HepG2 (cell line): ENCODE measurements around the gene NFKBIL1. TPM values are rescaled to one million over a fixed set of nuclear protein-coding genes. Genes with fewer than 3 reads are reported as not detected.

ENCODE experiments used
- ARNT ChIP-seq: fragments of 450-650 bp; IDR thresholded peaks from 2 replicates; pipeline ENCODE4 v1.6.1; 2017
- CAMTA2 ChIP-seq: sonication (generic); formaldehyde crosslinking; IDR thresholded peaks from 2 replicates; pipeline ENCODE4 v1.4.0; 2020; ENCODE audit warnings: mild to moderate bottlenecking, missing genetic modification reagents, borderline replicate concordance
- CREM ChIP-seq, 2 experiments: sonication (generic) in 1 of 2; formaldehyde crosslinking in 1 of 2; IDR thresholded peaks; 2 replicates each; pipeline versions ENCODE4 v1.4.0 to v1.6.1; 2016 to 2020; ENCODE audit warnings: antibody characterized with exemption in 1 of 2, mild to moderate bottlenecking in 1 of 2, missing genetic modification reagents in 1 of 2
- FOXA1 ChIP-seq, 2 experiments: fragments of 450-650 bp in 1 of 2; sonication (generic) in 1 of 2; formaldehyde crosslinking in 1 of 2; IDR thresholded peaks; 2 replicates each; pipeline versions ENCODE4 v1.4.0 to v1.6.1; 2016 to 2020; ENCODE audit warnings: missing genetic modification reagents in 1 of 2
- GABPB1 ChIP-seq: IDR thresholded peaks from 2 replicates; pipeline ENCODE4 v1.6.1; 2016; ENCODE audit warnings: mild to moderate bottlenecking, missing genetic modification reagents, moderate library complexity, missing compliant biosample characterization
- GZF1 ChIP-seq: sonication (generic); formaldehyde crosslinking; IDR thresholded peaks from 2 replicates; pipeline ENCODE4 v1.5.1; 2020; ENCODE audit warnings: mild to moderate bottlenecking, missing genetic modification reagents
- IKZF1 ChIP-seq: fragments of 450-650 bp; IDR thresholded peaks from 2 replicates; pipeline ENCODE4 v1.7.1; 2016
- KDM5B ChIP-seq: sonication (generic); formaldehyde crosslinking; IDR thresholded peaks from 2 replicates; pipeline ENCODE4 v1.4.0; 2020; ENCODE audit warnings: missing genetic modification reagents, mild to moderate bottlenecking, borderline replicate concordance
- PLRG1 ChIP-seq: fragments of 450-650 bp; conservative IDR thresholded peaks from 2 replicates; pipeline ENCODE4 v1.6.1; 2016
- RFXANK ChIP-seq: IDR thresholded peaks from 2 replicates; pipeline ENCODE4 v1.6.1; 2016
- SKI ChIP-seq: fragments of 450-650 bp; IDR thresholded peaks from one replicate; pipeline ENCODE4 v1.6.1; 2018; ENCODE audit warnings: mild to moderate bottlenecking; ENCODE audit not compliant: partially characterized antibody
- STAT5B ChIP-seq: sonication (generic); formaldehyde crosslinking; IDR thresholded peaks from 2 replicates; pipeline ENCODE4 v1.4.0; 2020; ENCODE audit warnings: missing genetic modification reagents
- TAF15 ChIP-seq: fragments of 200-400 bp; formaldehyde crosslinking; IDR thresholded peaks from one replicate; pipeline ENCODE4 v1.6.1; 2018; ENCODE audit warnings: mild to moderate bottlenecking, low read depth, low read length; ENCODE audit not compliant: poor library complexity, severe bottlenecking
- TMF1 ChIP-seq: sonication (generic); formaldehyde crosslinking; IDR thresholded peaks from 2 replicates; pipeline ENCODE4 v1.8.1; 2022; ENCODE audit warnings: low read depth, missing genetic modification reagents
- ZMAT3 ChIP-seq: sonication (generic); formaldehyde crosslinking; conservative IDR thresholded peaks from 2 replicates; pipeline ENCODE4 v1.7.0; 2021; ENCODE audit warnings: missing genetic modification reagents
- ZNF24 ChIP-seq: fragments of 450-650 bp; IDR thresholded peaks from 2 replicates; pipeline ENCODE4 v1.6.1; 2017; ENCODE audit warnings: antibody characterized with exemption, mild to moderate bottlenecking
- ZNF292 ChIP-seq: sonication (generic); formaldehyde crosslinking; IDR thresholded peaks from 2 replicates; pipeline ENCODE4 v1.8.1; 2022; ENCODE audit warnings: mild to moderate bottlenecking, low read depth, missing genetic modification reagents, borderline replicate concordance
- ZNF296 ChIP-seq: sonication (generic); formaldehyde crosslinking; conservative IDR thresholded peaks from 2 replicates; pipeline ENCODE4 v1.5.0; 2020; ENCODE audit warnings: mild to moderate bottlenecking, missing genetic modification reagents
- ZNF441 ChIP-seq: sonication (generic); formaldehyde crosslinking; IDR thresholded peaks from 2 replicates; pipeline ENCODE4 v1.7.0; 2021; ENCODE audit warnings: missing genetic modification reagents, borderline replicate concordance
- ZNF549 ChIP-seq: sonication (generic); formaldehyde crosslinking; IDR thresholded peaks from 2 replicates; pipeline ENCODE4 v1.5.0; 2020; ENCODE audit warnings: missing genetic modification reagents
- ZNF609 ChIP-seq: sonication (generic); formaldehyde crosslinking; IDR thresholded peaks from 2 replicates; pipeline ENCODE4 v1.4.0; 2020; ENCODE audit warnings: mild to moderate bottlenecking, missing genetic modification reagents, borderline replicate concordance
- ZNF670 ChIP-seq: sonication (generic); formaldehyde crosslinking; IDR thresholded peaks from 2 replicates; pipeline ENCODE4 v1.8.0; 2022; ENCODE audit warnings: mild to moderate bottlenecking, missing genetic modification reagents, borderline replicate concordance
- ZNF788 ChIP-seq: sonication (generic); formaldehyde crosslinking; IDR thresholded peaks from 2 replicates; pipeline ENCODE4 v1.5.0; 2020; ENCODE audit warnings: mild to moderate bottlenecking, missing genetic modification reagents, borderline replicate concordance
- ZSCAN29 ChIP-seq: sonication (generic); formaldehyde crosslinking; conservative IDR thresholded peaks from 2 replicates; pipeline ENCODE4 v1.4.0; 2020; ENCODE audit warnings: mild to moderate bottlenecking, missing genetic modification reagents
- ZSCAN9 ChIP-seq: IDR thresholded peaks from 2 replicates; pipeline ENCODE4 v1.6.1; 2016; ENCODE audit warnings: borderline replicate concordance
- polyA plus RNA-seq, 8 experiments: library from polyadenylated mRNA; depleted of rRNA in 3 of 8; stranded (reverse) in 7 of 8; unstranded in 1 of 8; fragments of >200 nt; fragmentation: Illumina TruSeq in 4 of 8; extraction: Trizol in 4 of 8; gene quantifications; 2 replicates each; pipeline versions ENCODE4 v1.2.1 to v1.2.3, GENCODE V29; 2011 to 2016; ENCODE audit warnings: low read depth in 4 of 8, missing spikeins in 1 of 8, mixed read lengths in 1 of 8; ENCODE audit not compliant: insufficient read depth in 1 of 8
- total RNA-seq, 5 experiments: library from RNA; depleted of rRNA; stranded (reverse); fragments of >200 nt; fragmentation: Illumina TruSeq; extraction: Trizol; gene quantifications; 2 replicates each; pipeline ENCODE4 v1.2.3, GENCODE V29; 2016; ENCODE audit warnings: low read depth in 1 of 5
- TF ChIP-seq, protein P1 (sequence below): sonication (generic); formaldehyde crosslinking; IDR thresholded peaks from 2 replicates; pipeline ENCODE4 v1.4.0; 2020; ENCODE audit warnings: missing genetic modification reagents, borderline replicate concordance

Gene NFKBIL1
- total and polyA plus RNA-seq, 2 of the 13 experiments (the other 11 are each of a cell fraction or from before 2014, with no cell fraction given) = 9.7 to 19.5 TPM

GRCh38 chr6:31580807-31581433, 33.5 kb downstream of the NFKBIL1 start (continued):
- TF ChIP-seq ZNF292 (peak; percentile 29; the same call in 1 of the 2 replicates), FOXA1 (IDR thresholded peaks at IDR 0.05) (no peak), FOXA1 (CRISPR knock-in tag; IDR thresholded peaks at IDR 0.05) (0 out of 2 replicates have a peak, but pooled peaks have one; percentile 6), ZMAT3 (CRISPR knock-in tag) (no peak), CAMTA2 (no peak; the same call in 1 of the 2 replicates), KDM5B (CRISPR knock-in tag) (peak; percentile 96), ZNF24 (no peak), TAF15 (peak; percentile 45), ZNF788 (peak; percentile 80; the same call in 1 of the 2 replicates), RFXANK (CRISPR knock-in tag) (0 out of 2 replicates have a peak, but pooled peaks have one; percentile 10), CREM (IDR thresholded peaks at IDR 0.05) (no peak), CREM (CRISPR knock-in tag; IDR thresholded peaks at IDR 0.05) (no peak), ARNT (no peak), ZNF549 (CRISPR knock-in tag) (no peak), GABPB1 (CRISPR knock-in tag) (peak; percentile 77), TMF1 (CRISPR knock-in tag) (no peak), GZF1 (CRISPR knock-in tag) (0 out of 2 replicates have a peak, but pooled peaks have one; percentile 26), STAT5B (CRISPR knock-in tag) (no peak), ZSCAN29 (CRISPR knock-in tag) (0 out of 2 replicates have a peak, but pooled peaks have one; percentile 21), SKI (peak; percentile 34), ZNF609 (CRISPR knock-in tag) (peak; percentile 10; the same call in 1 of the 2 replicates), IKZF1 (no peak), ZNF441 (CRISPR knock-in tag) (no peak; the same call in 1 of the 2 replicates), ZNF296 (CRISPR knock-in tag) (no peak), ZSCAN9 (no peak; the same call in 1 of the 2 replicates), ZNF670 (no peak), PLRG1 (no peak)
- TF ChIP-seq, protein P1, sequence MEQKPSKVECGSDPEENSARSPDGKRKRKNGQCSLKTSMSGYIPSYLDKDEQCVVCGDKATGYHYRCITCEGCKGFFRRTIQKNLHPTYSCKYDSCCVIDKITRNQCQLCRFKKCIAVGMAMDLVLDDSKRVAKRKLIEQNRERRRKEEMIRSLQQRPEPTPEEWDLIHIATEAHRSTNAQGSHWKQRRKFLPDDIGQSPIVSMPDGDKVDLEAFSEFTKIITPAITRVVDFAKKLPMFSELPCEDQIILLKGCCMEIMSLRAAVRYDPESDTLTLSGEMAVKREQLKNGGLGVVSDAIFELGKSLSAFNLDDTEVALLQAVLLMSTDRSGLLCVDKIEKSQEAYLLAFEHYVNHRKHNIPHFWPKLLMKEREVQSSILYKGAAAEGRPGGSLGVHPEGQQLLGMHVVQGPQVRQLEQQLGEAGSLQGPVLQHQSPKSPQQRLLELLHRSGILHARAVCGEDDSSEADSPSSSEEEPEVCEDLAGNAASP = 0 out of 2 replicates have a peak, but pooled peaks have one; percentile 60
